Urothelium cell line (cell line): ENCODE measurements around the gene TCF20.

ENCODE experiments used
- DNase-seq: peaks from one replicate; pipeline ENCODE4 v3.0.0; 2011; ENCODE audit warnings: low spot score, mixed read lengths
- FAIRE-seq: peaks from 2 replicates; lab custom pipeline; 2011; peaks lifted over from hg19 to GRCh38; lab: Jason Lieb, UNC

The TCF20 gene

DNA sequence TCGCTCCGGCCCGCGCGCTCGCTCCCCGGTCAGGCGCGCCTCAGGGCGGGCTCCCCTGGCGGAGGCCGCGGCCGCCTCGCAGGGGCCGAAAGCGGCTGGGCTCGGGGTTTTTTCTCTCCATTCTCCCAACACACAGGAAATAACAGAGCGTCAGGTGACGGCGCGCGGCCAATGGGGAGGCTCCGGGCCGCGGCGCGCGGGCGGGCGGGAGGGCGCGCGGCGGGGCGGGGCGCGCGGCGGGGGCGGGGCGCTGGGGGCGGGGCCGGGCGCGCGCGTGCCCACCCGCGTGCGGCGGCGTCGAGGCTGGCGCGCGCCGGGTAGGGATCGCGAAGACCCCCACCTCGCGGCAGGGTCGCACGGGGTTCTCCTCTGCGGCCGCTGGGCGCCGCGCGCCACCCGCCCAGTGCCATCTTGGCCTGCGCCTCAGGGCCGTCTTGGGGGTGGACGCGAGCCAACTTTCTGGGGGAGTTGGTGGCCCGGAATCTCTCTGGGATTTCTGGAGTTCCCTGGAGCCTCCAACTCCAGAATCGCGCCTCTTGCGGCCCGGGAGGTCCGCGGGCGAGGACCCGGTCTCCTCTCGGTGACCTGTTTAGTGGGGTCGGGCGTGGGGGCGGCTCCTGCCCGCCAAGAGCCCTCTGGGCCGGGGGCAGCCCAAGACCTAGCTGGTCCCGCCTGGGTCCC is at the start of gene TCF20:
TSS of gene TCF20 (minus strand) at position 144 of the 681 bp plus-strand sequence. CDS start 55,348 bp downstream, outside the sequence.
- DNase-seq (peak; percentile 96), FAIRE-seq (no peak)

DNA sequence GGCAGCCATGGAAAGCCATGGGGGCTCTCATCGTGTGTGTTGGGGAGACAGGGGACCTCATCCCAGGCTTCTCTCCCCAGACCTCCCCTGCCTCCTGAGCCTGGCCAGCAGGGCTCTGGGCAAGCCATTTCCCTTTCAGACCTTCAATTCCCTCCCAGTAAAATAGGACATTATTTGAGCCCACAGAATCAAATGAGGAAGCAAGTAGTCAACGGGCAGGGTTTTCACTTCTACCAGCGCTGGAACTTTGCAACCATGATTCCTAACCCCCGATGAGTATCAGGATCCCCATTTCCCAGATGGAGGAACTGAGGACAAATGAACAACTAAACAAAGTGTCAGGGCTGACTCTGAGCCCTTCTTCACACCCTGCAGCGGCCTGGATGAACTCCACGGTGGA is 48.9 kb upstream of the TCF20 start:
- no peak for DNase-seq
- no peak for FAIRE-seq

DNA sequence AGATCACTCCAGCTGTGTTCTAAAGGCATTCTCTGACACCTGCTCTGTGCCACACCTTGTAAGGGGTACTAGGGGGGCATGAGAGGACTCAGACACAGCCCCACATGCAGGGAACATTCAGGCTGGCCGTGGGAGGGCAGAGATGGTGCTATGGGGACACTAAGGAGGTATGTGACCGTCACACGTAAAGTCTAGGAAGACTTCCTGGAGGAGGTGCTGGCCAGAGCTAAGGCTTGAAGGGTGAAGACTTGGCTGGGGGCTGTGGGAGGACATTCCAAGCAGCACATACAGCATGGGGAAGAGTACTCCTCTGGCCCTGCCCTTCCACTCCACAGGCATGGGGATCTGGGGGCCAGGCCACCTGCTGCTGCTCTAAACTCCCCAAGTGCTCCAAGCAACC is 48.5 kb upstream of the TCF20 start:
- DNase-seq (no peak), FAIRE-seq (peak; percentile 50)

DNA sequence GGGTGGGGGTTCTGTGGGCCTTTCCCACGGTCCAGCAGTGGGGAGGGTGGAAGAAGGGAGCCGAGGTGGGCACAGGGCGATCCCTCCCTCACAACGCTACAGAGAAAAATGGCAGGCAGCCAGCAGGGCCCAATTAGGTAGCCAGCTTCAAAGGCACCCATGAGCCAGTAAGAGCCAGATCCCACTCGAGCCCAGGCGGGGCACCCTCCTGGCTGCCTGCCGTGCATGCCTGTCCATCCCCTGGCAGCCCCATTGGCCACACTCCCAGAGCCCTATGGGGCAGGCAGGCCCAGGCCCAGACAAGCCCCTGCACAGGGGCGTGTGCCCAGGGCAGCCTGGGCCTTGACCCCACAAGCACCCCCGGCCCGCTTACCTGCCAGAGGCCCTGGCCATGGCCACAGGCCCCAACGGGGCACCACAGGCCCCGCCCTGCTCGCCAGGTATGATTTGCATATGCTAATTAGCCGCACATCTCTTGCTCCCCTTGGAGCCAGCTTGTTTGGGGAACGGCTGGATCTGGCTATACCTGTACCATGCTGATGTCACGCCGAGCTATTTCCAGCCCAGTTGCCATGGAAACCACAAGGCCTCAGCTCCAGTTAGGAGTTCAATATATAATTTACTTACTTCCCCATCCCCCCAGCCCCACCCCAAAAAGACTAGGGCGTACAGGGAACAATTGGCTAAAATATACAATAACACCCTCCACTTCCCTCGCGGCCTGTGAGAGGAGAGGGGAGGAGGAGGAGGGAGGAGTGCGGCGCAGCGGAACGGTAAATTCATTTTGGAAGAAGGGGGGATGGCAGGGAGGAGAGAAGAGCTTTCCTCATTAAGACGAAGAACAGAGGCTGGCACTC is 47.5 kb upstream of the TCF20 start:
- DNase-seq (no peak), FAIRE-seq (no peak)

DNA sequence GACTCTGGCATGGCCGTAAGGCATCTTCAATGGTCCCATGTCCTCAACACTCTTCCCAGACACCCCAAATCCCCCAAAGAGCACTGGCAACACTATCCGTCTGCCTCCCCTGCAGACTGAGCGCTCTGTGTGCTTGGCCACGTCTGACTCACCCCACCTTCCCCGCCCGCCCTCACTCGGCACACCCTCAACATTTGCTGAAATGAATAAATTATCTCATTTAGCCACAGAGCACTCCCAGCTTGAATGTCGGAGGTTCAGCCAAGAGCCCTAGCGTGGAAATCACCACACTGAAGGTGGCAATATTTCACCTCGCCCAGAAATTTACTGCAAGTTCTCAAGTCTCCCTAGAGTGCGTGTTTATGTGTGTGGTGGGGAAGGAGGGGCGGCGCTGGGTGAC is 46.6 kb upstream of the TCF20 start:
- DNase-seq (peak; percentile 53), FAIRE-seq (no peak)

DNA sequence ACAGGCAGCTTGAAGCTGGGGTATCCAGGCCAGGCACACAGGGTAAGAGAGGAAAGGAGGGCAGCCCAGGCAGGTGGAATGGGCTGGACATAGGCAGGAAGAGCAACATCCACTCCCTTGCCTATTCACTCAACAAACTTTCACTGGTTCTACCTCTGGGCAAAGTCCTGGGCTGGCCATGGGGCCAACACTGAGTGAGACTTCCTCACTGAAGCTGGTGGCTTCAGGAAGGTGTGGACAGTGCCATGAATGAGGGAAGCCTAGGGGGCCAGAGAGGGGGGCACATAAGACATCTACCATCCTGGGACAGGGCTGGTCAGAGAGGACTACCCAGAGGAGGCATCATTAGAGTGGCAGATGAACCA is 44.9 kb upstream of the TCF20 start:
- FAIRE-seq (no peak), DNase-seq (no peak)

DNA sequence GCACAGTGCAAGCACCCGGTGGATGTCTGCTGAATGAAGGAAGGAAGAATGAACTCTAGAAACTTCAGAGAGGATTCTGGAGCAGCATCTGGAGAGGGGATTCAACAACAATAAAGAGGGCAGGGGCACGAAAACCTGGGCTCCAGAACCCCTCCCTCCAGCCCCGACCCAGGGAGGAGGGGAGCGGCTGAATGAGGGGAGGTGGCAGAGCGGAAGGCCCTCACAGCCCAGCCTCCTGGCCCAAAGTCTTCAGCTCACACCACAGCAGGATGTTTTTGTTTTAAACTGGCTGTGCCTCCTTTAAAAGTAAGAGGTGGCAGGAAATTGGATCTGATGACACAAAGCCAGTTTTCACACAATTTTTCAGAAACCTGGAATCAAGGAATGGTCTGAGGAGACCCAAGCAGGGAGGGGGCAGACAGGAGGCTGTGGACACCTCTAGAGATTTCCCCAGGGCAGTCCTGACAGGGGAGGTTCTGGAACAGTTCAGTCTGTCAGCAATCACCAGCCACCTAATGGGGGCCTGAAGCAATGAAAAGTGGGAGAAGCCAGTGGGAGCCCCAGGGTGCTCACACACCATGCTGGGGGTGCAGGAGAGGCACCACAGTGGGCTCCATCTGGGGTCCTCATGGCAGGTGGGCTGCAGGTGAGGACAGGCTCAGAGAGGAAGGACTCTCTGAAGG is 44.4 kb upstream of the TCF20 start:
- no peak for DNase-seq
- FAIRE-seq = no peak

DNA sequence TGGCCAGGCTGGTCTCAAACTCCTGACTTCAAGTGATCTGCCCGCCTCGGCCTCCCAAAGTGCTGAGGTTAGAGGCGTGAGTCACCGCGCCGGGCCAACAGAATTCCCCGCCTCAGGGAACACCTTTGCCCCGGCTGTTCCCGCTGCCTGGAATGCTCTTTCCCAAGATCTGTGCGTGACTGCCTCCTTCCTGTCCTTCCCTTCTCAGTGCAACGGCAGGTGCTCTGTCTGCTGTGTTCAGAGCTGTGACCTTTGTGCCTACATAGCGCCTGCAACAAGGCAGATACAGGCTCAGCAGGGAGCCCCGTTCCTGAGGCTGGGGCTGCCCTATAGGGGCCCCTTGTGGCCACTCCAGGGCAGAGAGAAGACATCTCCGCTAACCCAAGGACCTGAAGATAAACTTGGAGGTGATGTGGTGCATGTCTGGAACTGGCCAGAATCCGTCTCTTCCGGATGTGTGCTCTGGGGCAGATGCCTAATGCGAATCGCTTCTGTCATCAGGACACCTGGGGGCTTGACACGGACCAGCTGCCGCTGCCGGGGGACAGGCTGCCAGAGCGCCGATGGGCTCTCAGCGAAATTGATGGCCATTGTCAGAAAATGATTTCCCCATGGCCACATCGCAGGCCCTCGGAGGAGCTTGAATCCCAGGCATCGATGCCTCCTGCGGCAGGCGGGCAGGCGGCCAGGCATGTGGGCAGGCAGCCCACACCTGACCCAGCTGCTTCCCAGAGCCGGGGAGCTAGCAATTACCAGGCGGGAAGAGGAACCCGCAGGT is 43.5 kb upstream of the TCF20 start:
- DNase-seq (peak; percentile 54), FAIRE-seq (peak; percentile 23)

DNA sequence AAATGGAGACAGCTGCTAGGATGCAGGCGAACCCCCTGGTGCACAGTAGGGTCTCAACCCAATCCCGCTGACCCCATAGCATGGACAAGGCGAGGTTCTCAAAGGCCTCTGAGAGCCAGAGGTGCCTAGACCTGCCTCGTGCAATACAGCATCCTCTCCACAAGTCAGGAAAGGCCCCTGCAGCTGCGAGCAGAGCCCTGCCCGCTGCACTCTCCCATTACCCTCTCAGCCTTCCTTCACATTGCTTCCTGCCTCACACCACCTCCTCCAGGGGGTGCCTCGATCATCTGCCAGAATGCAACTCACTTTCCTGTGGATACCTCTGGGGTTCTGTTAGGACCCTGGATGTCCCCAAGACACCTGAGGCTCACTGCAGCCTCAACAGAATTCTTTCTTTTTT is 42.8 kb upstream of the TCF20 start:
- no peak for FAIRE-seq
- no peak for DNase-seq

DNA sequence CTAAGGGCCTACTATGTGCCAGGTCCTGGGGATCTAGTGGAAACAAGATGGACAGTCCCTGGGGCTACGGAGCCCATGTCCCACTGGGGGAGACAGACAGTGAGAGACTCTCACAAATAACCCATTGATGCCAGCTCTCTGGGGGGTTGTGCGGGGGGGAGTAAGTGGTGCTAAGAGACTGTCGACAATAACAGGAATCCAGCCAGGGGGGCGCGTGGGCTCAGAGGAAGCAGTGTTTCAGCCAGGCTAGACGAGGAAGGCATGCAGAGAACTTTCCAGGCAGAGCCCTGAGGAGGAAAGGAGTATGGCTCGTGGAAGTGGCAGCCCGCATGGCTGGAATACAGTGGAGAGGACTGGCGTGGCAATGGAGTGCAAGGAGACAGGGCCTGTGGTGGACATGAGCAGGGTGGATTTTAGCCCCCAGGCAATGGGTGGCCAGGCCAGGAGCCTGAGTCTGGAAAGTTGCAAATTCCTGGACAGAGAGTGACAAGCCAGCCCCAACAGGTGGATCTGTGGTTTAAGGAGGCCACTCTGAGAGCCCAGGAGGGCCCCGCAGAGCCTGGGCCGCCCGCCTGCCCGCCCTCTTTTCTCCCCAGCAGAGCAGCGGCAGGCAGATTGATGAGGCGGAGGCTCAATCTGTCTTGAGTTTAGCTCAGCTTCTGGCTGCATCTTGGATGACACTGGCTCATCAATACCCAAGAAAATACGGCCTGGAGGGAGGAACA is 40.0 kb upstream of the TCF20 start:
- no peak for FAIRE-seq
- no peak for DNase-seq

DNA sequence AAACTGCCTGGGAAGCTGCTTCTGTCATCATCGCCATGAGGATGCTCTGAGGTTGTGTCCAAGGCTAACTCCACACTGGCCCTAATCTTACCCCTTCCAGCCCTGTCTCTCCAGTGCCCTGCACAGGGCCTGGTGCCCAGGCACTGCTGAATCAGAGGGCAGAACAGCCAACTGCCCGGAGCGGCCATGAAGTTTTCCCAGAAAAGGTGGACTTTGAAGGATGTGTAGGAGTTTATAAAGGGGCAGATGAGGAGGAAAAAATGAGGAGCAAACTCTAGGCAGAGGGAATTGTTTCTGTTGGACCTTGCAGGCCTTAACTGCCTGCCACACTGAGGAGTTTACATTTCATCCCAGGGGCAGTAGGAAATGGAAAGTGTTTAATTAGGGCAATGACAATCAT is 39.4 kb upstream of the TCF20 start:
- DNase-seq = no peak
- FAIRE-seq = no peak

DNA sequence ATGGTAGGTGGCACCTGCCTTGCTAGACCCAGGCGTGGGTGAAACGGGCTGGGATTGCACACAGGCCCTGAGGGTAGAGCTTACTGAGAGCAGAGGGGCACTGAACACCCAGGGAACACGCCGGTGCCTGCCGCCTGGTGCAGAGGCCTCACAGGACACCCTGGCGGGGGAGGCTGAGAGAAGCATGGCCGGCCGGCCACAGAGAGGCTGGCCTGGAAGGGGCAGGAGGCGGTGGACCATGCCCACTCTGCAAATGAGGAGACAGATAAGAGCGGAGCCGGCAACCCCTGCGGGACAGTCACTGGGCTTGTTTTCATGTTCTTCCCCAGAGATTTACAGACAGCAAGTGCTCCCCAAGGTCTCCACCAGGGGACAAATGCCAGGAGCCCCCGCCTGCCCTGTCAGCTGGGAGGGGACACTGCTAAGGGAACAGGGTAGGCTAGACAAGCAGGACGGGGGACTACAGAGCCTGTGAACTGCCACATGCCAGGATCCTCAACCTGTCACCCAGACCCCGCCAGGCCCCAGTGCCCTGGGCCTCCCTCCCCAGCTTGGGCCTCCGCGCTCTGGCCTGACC is 38.5 kb upstream of the TCF20 start:
- DNase-seq (no peak), FAIRE-seq (no peak)

DNA sequence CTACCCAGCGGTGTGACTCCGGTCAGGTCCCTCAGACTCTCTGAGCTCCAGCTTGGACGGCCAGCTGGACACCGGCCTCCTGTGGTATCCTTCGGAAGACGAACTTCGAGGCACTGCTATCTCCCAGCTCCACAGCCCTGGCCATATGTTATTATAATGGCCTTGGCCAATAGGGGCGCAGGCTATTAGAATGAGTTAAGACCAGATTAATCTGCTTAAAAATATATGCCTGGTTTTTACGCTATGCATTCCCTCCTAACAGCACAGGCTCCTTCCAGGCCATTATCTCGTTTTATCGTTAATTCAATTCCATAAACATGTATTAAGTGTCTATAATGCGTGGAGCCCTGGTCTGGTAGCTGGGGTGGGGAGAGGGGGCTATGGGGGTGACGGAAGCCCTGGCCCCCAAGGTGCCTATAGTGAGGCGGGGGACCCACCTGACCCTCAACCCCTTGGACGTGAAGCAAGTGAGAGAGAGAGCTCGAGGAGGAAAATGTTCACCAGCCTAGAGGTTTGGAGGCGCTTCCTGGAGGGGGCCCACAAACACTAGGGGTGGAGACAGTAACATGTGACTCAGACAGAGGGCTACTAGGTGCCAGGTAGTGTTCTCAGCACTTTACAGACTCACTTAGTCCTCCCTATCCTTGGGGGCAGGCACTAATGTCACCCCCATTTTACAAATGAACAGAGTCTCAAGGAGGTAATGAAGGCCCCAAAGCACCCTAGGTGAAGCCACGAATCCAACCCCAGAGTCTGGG is 37.5 kb upstream of the TCF20 start:
- FAIRE-seq (no peak), DNase-seq (no peak)

DNA sequence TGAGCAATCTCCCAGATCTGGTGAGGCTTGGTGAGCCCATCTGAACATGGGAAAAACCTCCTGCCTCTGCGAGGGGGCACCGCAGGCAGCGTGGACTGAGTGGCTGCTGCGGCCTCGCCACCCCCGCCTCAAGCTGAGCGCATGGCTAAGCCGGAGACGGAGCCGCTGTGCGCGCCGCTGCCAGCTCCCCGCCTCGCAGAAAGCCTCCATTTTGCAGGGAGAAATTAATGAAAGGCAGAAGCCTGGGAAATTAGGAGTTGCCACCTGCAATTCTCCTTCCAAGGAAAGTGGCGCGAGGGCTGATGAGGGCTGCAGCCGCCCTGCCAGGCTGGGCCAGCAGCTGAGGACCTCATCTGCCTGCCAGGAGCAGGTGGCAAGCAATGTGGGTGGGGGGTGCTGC is 35.6 kb upstream of the TCF20 start:
- no peak for DNase-seq
- no peak for FAIRE-seq

DNA sequence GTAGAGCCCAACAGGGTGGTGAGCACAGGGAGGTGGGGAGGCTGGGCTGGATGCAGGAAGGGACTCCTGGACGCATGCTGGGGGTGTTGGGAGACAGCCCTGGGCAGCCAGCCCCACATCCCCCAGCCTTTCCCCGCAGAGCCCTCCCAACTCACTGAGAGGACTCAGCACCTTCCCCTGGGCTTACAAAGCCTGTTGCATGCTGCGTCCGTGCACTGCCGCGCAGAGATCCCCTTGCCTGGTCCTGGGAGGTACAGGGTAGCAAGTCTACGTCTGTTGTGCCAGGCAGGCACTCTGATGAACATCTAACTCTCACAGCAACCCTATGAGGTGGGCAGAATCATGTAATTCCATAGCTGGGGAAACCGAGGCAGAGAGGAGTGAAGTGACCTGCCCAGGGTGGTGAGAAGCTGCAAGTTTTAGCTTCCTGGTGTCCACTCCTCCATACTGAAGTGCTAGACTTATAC is 33.9 kb upstream of the TCF20 start:
- DNase-seq (no peak), FAIRE-seq (no peak)

DNA sequence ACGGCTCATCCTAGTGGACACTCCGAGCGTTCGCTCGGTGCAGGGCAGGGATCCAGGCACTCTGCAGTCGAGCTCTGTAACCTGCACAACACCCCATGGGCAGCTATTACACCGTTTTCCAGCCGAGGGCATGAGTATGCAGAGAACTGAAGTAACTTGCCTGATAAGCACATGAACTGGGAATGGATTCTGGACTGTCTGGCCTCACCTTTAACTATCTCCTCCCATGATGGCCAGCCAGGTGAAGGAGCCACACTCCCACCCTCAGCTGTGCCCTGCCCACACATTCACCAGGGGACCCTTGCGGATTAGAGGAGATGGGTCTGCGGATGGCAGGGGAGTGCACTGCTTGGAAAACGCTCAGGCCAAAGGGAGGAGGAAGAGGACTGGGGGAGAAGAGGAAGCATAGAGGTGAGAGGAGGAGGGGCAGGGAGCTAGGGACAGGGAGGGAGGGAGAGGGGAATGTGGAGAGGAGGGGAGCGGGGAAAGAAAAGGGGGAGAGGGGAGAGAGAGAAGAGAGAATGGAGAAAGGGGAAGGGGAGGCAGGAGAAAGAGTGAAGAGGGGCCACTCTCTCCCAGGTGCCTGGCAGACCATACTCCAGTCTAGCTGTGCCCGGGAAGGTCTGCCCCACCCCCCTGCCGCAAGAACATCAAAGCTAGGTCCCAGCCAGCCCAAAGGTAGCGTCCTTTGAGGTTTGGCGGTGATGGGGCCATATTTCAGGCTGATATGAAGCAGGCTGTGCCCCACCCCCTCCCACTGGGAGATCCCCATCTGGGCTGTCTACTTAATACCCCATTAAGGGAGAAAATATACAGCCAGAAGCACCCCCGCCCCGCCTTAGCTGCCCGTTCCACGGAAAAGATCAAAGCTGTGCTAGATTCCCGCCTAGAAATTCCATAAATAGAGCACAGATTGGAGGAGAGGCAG is 33.2 kb upstream of the TCF20 start:
- DNase-seq = no peak
- FAIRE-seq = no peak

DNA sequence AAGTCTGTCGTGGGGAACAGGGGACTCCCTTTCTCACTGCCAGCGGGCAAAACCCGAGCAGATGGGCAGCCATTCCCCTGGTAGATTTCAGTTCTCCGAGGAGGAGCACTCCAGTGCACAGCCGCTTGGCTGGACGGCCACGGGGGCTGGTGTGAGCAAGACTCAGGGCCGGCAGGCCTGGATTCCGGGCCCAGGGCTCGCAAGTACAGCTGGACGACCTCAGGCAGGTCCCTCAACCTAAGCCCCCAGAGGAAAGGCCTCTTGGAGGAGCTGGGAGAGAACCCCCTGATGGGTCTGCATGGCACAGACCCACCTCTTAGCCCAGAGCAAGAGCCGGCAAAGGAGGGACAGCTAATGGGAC is 31.3 kb upstream of the TCF20 start:
- DNase-seq (no peak), FAIRE-seq (no peak)

DNA sequence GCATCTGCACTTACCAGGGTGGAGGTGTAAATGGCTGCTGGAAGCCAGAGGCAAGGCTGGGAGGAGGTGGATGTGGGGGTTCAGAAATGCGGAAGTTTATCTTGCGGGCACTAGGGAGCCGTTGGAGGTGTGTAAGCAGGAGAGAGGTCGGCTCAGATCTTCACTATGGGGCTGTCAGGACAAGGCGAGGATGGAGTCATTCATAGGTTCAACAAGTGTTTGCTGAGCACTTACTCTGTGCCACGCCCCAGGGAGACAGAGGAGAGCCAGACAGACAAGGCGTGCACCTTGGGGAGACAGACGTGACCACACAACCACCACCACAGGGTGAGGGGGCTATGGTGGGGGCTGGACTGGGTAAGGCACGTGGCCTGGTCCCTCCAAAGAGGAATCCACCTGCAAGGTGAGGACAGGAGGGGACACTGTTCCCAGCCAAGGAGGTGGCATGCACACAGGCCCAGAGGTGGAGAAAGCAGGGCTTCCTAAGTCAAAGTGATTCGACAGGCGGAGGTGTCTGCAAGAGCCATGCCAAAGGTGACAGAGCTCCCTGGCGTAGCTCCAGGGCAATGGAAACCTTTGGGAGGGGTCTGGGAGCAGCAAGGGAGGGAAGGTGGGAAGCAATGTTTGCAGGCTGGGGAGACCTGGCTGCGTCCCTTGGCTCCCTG is 30.8 kb upstream of the TCF20 start:
- no peak for FAIRE-seq
- DNase-seq = no peak
